Cardiac muscle cell (in vitro differentiated cells and primary cell): ENCODE results near the gene TMUB1. TPM values are rescaled to one million over a fixed set of nuclear protein-coding genes. Genes with fewer than 3 reads are reported as not detected.
A peak's percentile ranks its signal among the peaks of the same experiment; 100 is the strongest.

Source experiments
- DNase-seq, 2 donors: peaks; one replicate each; pipeline versions ENCODE4 v3.0.0 to v3.0.0-alpha.2; 2010 to 2017; ENCODE audit warnings: low read depth in 1 of 2, low spot score in 1 of 2
- H3K27ac ChIP-seq: fragments of 200-600 bp; sonication (generic); 2 replicates; pipeline ENCODE4 v1.5.1; 2016
- H3K27me3 ChIP-seq: fragments of 200-600 bp; sonication (generic); 2 replicates; pipeline ENCODE4 v1.6.0; 2016; ENCODE audit warnings: control low read depth
- H3K36me3 ChIP-seq: fragments of 200-600 bp; sonication (generic); 2 replicates; pipeline ENCODE4 v1.5.1; 2016; ENCODE audit warnings: control low read depth
- H3K4me1 ChIP-seq: fragments of 200-600 bp; sonication (generic); 2 replicates; pipeline ENCODE4 v1.8.1; 2017; ENCODE audit warnings: low read depth, mild to moderate bottlenecking, mixed run types
- H3K4me3 ChIP-seq: fragments of 200-600 bp; sonication (generic); 2 replicates; pipeline ENCODE4 v1.5.1; 2016; ENCODE audit warnings: mild to moderate bottlenecking
- H3K9me3 ChIP-seq: fragments of 200-600 bp; sonication (generic); 2 replicates; pipeline ENCODE4 v1.5.1; 2017; ENCODE audit warnings: low read depth, mild to moderate bottlenecking, control low read depth
- polyA plus RNA-seq: library from polyadenylated mRNA; unstranded; fragments of >200 nt; fragmentation: Nextera tagmentation; extraction: Ambion mirVana; gene quantifications from 2 replicates; pipeline ENCODE4 v1.2.1, GENCODE V29; 2016
- total RNA-seq: library from RNA; depleted of rRNA; stranded (reverse); fragments of >200 nt; gene quantifications from 2 replicates; pipeline ENCODE4 v1.2.3, GENCODE V29; 2016
- TF ChIP-seq, protein P1 (sequence below): IDR thresholded peaks from 2 replicates; pipeline ENCODE4 v1.5.1; 2012; ENCODE audit warnings: low read depth, mild to moderate bottlenecking, low read length

Gene TMUB1
- total and polyA plus RNA-seq, 2 experiments from 2014 or later: 74.9 to 83.4 TPM

GRCh38 chr7:151115836-151116418 is 32.6 kb upstream of the TMUB1 start:
- no peak overlapping the region for H3K27ac ChIP-seq
- DNase-seq: no peak
- peaks cover 37% of the 10 kb centered on the region for H3K4me1 ChIP-seq
- peak overlapping the region; percentile 22 for H3K4me3 ChIP-seq
- H3K36me3 ChIP-seq: peaks cover 9% of the 10 kb centered on the region
- no peaks in the 10 kb centered on the region for H3K27me3 ChIP-seq
- no peaks in the 10 kb centered on the region for H3K9me3 ChIP-seq
- TF ChIP-seq, protein P1, sequence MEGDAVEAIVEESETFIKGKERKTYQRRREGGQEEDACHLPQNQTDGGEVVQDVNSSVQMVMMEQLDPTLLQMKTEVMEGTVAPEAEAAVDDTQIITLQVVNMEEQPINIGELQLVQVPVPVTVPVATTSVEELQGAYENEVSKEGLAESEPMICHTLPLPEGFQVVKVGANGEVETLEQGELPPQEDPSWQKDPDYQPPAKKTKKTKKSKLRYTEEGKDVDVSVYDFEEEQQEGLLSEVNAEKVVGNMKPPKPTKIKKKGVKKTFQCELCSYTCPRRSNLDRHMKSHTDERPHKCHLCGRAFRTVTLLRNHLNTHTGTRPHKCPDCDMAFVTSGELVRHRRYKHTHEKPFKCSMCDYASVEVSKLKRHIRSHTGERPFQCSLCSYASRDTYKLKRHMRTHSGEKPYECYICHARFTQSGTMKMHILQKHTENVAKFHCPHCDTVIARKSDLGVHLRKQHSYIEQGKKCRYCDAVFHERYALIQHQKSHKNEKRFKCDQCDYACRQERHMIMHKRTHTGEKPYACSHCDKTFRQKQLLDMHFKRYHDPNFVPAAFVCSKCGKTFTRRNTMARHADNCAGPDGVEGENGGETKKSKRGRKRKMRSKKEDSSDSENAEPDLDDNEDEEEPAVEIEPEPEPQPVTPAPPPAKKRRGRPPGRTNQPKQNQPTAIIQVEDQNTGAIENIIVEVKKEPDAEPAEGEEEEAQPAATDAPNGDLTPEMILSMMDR: no peak

GRCh38 chr7:151115121-151115835 is 32.0 kb upstream of the TMUB1 start:
- H3K4me3 ChIP-seq: peak overlapping the region; percentile 22
- TF ChIP-seq, protein P1: no peak
- no peaks in the 10 kb centered on the region for H3K27me3 ChIP-seq
- H3K4me1 ChIP-seq: peaks cover 37% of the 10 kb centered on the region
- peak; percentile 44 to 71 for DNase-seq
- H3K9me3 ChIP-seq: no peaks in the 10 kb centered on the region
- H3K27ac ChIP-seq: no peak overlapping the region
- peaks cover 2% of the 10 kb centered on the region for H3K36me3 ChIP-seq

GRCh38 chr7:151114151-151115090 is 31.1 kb upstream of the TMUB1 start:
- peak; percentile 35 to 63 for DNase-seq
- Histone ChIP-seq H3K4me3 (peak overlapping the region; percentile 14), H3K36me3 (peaks cover 2% of the 10 kb centered on the region), H3K27me3 (no peaks in the 10 kb centered on the region), H3K4me1 (peaks cover 37% of the 10 kb centered on the region), H3K9me3 (no peaks in the 10 kb centered on the region), H3K27ac (peak overlapping the region; percentile 88)
- TF ChIP-seq, protein P1: no peak

DNA sequence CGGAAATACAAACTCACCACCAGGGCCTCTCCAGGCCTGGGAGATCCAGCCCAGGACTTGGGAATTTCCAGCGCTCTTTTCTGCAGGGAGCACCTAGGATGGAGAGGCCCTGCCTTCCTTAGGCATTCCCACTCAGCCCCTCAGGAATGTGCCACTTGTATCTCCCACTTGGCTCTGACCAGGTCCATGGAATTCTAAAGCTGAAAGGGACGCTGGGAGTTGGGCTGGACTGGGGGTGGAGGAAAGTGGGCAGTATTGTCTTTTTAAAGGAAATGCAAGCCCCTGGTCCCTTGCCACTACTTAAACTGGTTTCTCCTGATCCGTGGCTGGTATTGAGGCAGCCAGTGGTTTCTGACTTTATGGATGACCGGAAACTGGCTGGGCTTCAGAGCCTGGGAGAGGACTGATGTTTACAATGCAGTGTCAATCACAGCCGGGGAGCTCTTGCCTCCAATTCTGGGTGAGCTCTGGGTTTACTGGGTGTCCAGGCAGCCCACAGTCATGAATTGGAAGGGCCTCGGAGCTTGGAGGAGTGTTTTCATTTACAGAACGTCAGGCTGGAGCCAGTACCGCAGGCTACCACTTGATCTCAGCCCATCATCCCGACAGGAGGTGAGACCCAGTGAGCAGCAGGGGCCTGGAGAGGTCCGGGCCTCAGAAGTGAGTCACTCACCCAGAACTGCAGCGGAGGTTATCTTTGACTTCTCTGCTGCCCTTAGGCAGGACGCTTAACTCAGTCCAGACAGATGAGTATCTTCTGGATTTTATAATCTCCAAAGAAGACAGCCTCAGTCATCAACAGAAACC is 30.3 kb upstream of the TMUB1 start:
- peak; percentile 74 to 76 for DNase-seq
- Histone ChIP-seq H3K36me3 (no peaks in the 10 kb centered on the region), H3K9me3 (no peaks in the 10 kb centered on the region), H3K27me3 (no peaks in the 10 kb centered on the region), H3K4me1 (peaks cover 38% of the 10 kb centered on the region), H3K27ac (peak overlapping the region; percentile 88), H3K4me3 (peak overlapping the region; percentile 14)
- TF ChIP-seq, protein P1: no peak
